ENCODE data around the gene VPS26A.
A peak's percentile ranks its signal among the peaks of the same experiment; 100 is the strongest.

Gene VPS26A

DNA sequence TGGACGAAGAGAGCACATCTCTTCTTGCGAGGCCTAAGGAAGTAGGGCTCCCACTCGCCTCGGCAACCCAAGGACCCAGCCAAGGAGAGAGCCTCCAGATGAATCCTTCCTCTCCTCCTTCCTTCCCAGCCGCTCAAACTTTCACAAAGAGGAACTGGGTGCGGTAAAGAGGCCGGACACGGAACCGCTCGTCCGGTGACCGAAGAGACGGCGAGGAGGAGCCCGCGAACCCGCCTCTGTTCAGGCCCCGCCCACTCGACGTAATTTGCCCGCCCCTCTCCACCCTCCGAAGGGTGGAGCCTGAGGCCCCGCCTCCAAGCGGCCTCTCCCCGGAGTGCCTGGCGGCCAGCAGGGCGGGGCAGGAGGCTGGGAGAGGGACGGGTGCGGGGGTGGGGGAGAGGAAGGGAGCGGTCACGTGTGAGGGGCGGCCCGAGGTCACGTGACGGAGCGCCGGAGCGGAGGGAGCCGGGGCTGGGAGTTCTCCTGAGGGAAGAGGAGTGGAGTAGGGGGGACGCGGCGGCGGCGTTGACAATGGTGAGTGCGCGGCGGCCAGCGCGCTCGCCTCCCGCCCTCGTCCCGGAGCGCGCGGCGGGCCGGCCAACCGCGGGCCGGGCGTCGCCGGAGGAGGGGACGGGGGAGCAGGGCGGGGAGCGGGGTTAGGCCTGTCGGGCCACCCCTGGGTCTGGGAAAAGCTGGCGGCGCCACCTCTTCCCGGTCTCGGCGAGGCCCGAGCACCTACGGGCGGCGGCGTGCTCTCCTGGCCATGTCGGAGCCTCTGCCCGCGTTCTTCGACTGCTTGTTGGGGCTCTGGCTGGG, at the start of gene VPS26A:
TSS of gene VPS26A (plus strand) at position 432 of the 816 bp plus-strand sequence. CDS start at position 532, 100 bp downstream.
- DNase-seq (ENCODE audit: low read depth in 1 of 2, low spot score in 1 of 2) = peak; percentile 95 to 99

DNA sequence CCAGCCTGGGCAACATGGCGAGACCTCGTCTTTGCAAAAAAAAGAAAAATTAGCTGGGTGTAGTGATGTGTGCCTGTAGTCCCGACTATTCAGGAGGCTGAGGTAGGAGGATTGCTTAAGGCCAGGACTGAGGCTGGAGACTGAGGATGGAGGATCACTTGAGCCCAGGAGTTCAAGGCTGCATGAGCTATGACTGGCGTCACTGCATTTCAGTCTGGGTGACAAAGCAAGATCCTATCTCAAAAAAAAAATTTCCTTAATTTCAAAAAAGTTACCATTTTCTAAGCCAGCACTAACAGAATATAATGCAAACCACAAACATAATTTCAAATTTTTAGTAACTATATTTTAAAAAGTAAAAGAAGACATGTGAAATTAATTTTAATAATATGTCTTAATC, 49.4 kb upstream of the VPS26A start:
- DNase-seq (ENCODE audit: low read depth in 1 of 2, low spot score in 1 of 2) = no peak

DNA sequence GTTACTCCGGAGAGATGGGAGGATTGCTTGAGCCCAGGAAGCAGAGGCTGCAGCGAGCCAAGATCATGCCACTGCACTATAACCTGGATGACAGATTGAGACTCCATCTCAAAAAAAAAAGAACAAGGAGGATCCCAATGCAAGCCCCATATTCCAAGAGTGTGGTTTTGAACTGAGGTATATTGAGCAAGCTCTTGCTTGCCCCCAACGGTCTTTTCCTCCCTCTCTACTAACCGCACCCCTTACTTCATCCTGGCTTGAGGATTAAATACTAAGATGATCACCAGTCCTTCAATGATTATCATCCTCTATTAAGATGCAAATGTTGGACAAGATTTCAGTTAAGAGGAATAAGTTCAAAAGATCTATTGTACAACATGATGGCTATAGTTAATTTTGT, 48.5 kb upstream of the VPS26A start:
- DNase-seq (ENCODE audit: low read depth in 1 of 2, low spot score in 1 of 2) = no peak

DNA sequence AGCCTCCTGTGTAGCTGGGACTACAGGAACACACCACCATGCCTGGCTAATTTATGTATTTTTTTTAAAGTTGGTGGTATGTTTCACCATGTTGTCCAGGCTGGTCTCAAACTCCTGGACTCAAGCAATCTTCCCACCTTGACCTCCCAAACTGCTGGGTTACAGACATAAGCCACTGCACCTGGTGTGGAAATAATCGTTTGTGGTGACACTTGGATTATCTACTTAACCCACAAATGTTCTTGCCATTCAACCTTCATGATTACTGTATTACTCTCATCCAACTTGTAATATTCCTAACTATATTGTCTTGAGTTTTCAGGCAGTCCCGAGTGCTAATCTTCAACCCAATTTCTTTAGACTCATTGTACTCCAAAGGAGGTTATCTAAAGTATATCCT, 45.7 kb upstream of the VPS26A start:
- no peak for DNase-seq (ENCODE audit: low read depth in 1 of 2, low spot score in 1 of 2)

DNA sequence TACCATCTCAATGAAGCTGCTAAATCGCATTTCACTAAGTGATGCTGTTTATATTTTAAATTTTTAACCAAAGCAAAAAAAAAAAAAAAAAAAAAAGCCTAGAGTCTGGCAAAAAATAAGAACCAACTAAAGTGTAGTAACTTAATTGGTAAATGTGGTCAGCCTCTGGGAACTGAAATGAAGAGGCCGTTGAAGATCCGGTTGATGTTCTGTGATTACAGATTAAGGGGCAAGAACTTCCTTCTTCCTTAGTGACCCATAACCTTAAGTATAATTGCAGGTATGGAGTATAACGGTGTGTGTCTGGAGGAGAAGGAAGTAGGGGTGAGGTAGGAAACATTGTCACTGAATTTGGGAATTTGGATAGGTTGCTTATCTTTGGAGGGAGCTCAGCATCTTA, 43.8 kb upstream of the VPS26A start:
- DNase-seq (ENCODE audit: low read depth in 1 of 2, low spot score in 1 of 2) = no peak

DNA sequence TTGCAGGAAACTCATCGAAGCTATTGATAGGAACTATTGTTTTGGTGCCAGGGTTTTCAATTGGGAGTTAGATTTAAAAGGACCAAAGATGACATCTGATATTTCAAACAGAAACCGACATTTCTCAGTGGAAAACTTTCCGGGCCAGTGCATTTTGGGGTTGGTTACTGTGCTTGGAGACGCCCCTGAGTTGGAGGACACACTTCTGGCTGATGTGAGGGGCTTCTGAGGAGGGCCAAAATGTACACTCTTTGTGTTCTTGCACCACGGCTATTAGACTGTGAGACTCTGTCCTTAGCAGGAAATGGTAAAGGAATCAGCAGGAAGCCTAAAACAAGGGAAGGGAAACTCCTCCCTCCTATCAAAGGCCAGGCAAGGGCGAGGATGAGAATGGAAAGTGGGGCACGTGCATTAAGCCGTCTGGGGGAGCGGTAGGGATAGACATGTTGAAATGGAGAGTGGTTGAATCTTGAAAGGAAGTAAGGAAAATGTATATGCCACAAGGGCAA, 37.9 kb upstream of the VPS26A start:
- no peak for DNase-seq (ENCODE audit: low read depth in 1 of 2, low spot score in 1 of 2)

DNA sequence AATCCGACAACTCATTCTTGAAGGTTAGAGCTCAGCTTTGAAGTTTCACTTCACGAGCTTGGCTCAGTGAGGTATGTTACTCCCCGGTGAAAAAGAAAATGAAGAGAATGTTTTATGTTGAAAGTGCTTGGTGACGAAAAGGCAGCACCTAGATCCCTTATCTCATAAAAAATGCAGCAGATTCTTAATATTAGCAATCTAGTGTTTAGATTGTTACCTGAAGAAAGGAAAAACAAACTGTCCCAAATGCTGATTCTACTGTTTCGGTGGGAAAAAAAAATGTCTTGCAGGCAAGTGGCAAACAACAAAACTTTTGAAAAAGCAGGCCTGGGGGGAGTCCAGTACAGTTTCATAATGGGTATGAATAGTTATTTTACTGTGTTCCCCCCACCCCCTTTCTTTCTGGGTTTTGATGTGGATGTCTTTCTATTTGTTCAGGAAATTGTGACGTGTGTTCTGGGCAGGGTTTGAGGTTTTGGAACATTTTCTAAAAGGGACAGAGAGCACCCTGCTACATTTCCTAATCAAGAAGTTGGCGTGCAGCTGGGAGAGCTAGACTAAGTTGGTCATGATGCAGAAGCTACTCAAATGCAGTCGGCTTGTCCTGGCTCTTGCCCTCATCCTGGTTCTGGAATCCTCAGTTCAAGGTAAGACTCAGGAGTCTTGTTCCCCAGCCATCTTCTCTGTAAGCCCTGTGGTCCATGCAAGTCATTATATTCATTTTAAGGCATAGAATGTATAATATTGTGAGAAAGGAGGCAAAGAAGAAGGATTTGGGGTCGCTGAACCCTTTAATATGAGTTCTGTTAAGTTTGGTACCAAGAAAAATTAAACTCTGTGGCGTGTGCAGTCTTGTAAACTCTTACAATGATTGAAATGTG, 36.1 kb upstream of the VPS26A start, which contains the start of gene SRGN:
TSS of gene SRGN (plus strand) at position 514 of the 881 bp plus-strand sequence. CDS start at position 569, 55 bp downstream.
- DNase-seq (ENCODE audit: low read depth in 1 of 2, low spot score in 1 of 2) = peak; percentile 10 to 64

DNA sequence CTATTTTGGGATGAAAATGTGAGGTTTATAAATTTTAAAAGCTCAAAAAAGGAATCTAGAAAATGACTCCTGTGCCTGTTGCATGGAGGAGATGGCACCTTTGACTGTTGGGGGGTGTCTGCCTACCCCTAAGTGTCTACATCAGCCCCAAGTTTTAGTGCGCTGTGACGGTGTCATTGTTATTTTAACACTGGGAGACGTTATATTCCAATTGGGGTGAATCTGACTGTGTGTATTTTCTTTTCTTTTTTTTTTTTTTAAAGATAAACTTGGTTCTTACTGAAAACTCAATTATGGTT, 35.6 kb upstream of the VPS26A start:
- no peak for DNase-seq (ENCODE audit: low read depth in 1 of 2, low spot score in 1 of 2)

DNA sequence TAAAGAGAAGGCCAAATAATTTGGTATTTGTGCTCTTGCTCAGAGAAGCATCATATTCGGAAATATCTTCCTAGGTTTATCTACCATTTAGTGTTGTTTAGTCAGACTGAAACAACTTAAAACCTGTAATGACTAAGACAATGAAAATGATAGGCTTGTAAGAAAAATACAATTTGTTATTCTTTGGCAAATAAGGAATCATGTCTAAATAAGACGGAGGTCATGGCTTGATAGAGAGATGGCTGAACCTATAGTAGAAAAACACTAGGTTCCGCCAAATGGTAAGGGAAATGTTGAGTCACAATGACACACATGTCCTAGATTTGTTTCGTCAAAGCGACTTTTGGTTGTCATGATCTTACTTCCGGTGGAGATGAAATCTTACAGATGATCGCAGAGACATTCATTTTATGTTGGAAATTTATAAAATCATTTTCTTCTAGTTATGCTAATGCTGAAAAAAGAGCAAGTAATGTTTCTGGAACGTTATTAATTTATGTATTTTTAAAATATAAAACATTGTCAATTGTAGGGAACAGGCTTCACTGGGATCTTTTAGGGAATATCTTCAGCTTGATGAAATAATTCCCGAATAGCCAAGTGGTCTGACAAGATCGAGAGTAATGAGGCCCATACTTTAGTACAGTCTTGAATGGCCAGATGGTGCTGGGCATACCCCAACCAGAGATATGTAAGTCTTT, 35.0 kb upstream of the VPS26A start:
- DNase-seq (ENCODE audit: low read depth in 1 of 2, low spot score in 1 of 2) = no peak

DNA sequence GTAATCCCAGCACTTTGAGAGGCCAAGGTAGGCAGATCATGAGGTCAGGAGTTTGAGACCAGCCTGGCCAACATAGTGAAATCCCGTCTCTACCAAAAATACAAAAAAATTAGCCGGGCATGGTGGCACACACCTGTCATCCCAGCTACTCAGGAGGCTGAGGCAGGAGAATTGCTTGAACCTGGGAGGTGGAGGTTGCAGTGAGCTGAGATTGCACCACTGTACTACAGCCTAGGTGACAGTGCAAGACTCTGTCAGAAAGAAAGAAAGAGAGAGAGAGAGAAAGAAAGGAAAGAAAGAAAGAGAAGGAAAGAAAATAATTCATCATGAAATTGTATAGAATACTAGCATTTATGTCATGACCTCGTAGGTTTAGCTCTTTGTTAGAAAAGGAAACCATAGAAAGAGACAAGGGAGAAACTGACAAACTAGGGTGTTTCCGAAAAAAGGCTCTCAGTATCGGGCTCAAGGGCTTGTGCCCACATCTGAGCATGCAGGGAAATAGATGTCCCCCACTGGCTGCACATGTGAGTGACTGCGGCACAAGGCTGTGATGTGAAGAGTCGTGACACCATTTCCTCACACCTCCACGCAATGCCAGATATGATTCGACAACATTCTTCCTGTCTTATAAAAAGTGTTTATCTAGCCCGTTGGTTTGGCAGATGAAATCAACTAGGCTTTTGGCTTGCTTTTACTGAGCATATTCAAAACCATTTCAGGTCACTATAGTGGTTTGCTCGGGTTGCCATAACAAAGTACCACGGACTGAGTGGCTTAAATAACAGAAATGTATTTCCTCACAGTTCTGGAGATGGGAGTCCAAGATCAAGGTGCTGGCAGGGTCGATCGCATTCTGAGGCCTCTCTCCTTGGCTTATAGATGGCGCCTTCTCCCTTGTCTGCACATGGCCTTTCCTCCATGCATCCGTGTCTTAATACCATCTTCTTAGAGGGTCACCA, 34.1 kb upstream of the VPS26A start:
- DNase-seq (ENCODE audit: low read depth in 1 of 2, low spot score in 1 of 2) = peak; percentile 17 to 69

DNA sequence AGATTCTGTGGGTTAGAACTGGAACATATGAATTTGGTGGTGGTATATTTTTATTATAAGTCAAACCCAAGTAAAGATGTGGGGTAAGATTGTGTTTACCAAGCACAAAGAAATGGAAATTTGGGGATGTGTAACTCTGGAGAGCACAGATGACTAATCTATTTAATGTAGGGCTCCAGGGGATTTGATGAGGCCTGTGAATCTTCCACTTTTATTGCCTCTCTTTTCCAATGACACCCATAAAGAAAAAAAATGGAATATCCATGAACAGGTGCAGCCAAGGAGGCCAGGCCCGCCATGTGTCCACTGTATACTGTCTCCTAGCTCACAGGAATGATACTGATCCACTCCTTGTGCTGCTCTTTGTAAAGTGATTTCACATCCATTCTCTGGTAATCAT, 33.3 kb upstream of the VPS26A start:
- DNase-seq (ENCODE audit: low read depth in 1 of 2, low spot score in 1 of 2) = no peak

DNA sequence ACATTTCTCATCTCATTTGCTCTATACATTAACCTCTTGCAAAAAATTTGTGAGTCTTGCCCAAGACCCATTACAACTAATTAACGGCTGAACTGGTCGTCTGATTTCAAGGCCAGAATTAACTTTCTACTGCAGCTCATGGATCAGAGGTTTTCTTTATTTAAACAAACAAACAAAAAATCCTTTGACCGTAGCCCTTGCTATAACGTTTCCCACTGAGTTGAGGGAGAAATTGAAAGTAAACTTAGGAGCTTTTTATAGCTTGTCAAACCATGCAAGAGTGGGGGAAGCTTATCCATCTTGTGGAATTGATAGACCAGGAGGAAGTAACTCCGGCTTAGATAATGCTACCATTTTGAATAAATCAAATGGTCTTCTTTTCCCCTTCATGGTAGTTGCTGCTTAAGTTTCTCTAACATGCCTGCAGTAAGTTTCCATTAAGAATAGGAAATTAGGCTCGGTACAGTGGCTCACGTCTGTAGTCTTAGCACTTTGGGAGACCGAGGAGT, 32.8 kb upstream of the VPS26A start:
- DNase-seq (ENCODE audit: low read depth in 1 of 2, low spot score in 1 of 2) = no peak

DNA sequence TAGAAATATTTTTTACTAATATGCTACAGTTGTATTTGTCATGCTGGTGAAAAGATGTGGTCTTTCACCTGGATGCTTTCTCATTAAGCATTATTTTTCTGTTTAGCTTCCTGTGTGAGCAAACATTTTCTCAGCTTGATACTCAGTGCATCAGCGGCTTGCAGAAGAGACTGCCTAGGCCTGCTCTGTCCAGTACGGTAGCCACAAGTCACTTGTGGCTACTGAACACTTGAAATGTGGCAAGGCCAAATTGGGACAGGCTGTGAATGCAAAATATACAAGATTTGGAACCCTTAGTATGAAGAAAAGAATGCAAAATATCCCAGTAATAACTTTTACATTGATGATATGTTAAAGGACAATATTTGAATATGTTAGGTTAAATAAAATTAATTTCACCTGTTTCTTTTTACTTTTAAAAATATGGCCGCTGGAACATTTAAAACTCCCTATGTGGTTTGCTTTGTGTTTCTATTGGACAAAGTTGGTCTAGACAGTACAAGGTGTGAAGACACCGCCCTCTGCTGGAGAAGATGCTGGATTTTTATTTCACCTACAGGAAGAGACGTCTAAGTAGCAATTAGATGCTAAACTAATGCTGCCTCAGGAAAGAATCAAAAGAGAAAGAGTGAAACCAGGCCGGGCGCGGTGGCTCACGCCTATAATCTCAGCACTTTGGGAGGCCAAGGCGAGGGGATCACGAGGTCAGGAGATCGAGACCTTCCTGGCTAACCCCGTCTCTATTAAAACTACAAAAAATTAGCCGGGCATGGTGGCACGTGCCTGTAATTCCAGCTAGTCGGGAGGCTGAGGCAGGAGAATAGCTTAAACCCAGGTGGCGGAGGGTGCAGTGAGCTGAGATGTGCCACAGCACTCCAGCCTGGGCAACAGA, 30.8 kb upstream of the VPS26A start:
- peak; percentile 36 to 67 for DNase-seq (ENCODE audit: low read depth in 1 of 2, low spot score in 1 of 2)

DNA sequence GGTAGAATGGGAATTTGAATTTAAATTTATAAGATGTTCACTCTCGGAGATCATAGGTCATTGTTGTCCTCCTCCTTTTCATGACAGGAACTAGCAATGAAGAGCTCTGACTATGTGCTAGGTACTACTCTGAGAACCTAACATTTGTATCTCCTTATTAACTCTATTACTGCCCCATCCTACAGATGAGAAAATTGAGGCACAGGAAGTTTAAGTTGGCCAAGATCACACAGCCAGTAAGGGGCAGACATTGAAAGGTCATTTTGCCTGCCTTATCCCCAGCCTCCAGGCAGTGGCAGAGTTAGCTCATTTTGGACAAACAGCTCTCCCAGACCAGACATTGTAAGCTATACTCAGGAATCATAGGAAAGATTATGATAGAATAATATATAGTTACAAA, 30.0 kb upstream of the VPS26A start:
- no peak for DNase-seq (ENCODE audit: low read depth in 1 of 2, low spot score in 1 of 2)

DNA sequence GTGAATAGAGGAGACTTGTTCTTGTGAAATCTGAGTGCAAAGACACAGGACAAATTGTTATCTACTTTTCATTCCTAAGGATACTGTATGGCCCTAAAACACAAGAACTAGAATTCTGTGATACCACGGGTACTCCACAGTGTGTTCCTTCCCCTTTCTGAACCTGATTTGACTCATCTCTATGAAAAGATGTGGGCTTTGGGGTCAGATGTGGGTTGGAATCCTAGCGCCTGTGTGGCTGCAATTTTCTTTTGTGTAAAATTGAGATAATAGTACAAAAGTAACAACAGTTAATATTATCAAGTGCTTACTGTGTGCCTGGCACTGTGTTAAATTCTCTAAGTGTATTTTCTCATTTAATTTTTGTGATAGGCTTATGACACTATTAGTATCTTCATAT, 27.9 kb upstream of the VPS26A start:
- DNase-seq (ENCODE audit: low read depth in 1 of 2, low spot score in 1 of 2) = no peak

DNA sequence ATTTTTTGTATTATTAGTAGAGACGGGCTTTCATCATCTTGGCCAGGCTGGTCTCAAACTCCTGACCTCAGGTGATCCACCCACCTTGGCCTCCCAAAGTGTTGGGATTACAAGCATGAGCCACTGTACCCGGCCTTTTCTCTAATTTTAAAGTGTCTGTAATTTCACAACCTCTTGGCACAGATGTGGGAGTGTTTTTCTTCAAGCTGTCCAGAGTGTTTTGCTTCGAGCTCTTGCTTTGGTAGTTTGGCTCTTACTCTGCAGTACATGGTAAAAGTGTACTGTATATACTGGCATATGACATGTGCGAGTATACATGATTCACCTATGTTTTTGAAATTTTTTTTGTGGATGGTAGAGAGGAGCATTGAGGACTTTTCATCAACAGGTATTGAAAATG, 26.2 kb upstream of the VPS26A start:
- no peak for DNase-seq (ENCODE audit: low read depth in 1 of 2, low spot score in 1 of 2)

DNA sequence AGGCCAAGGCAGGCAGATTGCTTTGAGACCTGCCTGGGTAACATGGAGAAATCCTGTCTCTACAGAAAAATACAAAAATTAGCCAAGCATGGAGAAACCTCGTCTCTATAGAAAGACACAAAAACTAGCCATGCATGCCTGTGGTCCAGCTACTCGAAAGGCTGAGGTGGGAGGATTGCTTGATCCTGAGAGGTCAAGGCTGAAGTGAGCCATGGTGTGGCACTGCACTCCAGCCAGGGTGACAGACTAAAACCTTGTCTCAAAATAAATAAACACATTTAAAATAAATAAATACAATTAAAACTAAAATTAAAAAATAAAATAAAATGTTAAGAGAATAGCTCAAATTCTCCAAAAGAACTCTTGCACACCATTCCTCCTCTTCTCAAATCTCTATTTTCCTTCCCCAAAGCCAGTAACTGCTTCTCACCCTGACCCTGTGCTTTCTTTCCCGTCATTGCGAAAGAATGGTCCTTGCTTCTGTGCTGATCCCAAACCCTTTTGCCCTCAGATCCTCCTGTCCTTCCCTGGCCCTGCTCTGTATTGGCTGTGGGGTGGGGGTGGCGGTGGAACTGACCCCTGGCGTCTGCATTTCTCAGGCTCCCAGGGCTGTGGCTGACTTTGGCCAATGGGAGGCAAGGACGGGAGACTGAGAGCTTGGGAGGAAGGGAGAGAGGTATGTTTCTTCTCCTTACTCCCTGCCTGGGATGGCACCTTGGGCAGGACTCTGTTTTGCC, 23.7 kb upstream of the VPS26A start:
- DNase-seq (ENCODE audit: low read depth in 1 of 2, low spot score in 1 of 2) = no peak

DNA sequence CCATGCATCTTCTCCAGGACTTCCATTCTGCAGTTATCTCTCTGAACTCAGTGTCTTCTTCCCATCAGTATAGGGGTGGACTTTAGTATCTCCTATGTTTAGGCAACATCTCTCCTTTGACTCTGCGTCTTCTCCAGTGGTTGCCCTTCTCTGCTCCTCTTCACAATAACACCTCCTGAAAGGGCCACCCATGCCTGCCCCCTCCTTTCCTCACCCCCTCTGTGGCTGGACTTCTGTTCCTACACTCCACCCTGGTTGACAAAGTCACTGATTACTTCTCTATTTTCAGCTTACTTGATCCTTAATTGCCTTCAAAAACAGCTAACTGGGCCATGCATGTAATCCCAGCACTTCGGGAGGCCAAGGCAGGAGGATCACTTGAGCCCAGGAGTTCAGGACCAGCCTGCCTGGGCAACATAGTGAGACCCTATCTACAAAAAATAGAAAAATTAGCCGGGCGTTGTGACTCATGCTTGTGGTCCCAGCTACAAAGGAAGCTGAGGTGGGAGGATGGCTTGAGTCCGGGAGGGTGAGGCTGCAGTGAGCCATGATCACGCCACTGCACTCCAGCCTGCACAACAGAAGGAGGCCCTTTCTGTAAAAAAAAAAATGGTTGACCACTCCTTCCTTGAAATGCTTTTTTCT, 22.4 kb upstream of the VPS26A start:
- no peak for DNase-seq (ENCODE audit: low read depth in 1 of 2, low spot score in 1 of 2)
